Lung microvascular endothelial cell (primary cell): ENCODE measurements around the gene ZFP3. TPM values are rescaled to one million over a fixed set of nuclear protein-coding genes. Genes with fewer than 3 reads are reported as not detected.
A peak's percentile ranks its signal among the peaks of the same experiment; 100 is the strongest.
"Not testable (repeated sequence)": the region's sequence is repeated elsewhere in the genome, so short reads cannot be mapped to it uniquely, and the experiment has no call there.

Experiments
- DNase-seq, 2 donors: peaks; one replicate each; pipeline versions ENCODE4 v3.0.0 to v3.0.0-alpha.2; 2010; ENCODE audit warnings: low read depth in 2 of 2
- total RNA-seq: library from RNA; depleted of rRNA; stranded (reverse); fragments of >200 nt; gene quantifications from 2 replicates; pipeline ENCODE4 v1.2.1, GENCODE V29; 2014

ZFP3 gene
- total RNA-seq, 1 donor from 2014 or later: 1.8 TPM

GRCh38 chr17:5124125-5124760 lies 46.0 kb downstream of the ZFP3 start:
- not testable (repeated sequence) for DNase-seq

GRCh38 chr17:5124896-5125295 lies 46.6 kb downstream of the ZFP3 start:
- DNase-seq: not testable (repeated sequence)

- no peak for DNase-seq
Observed at GRCh38 chr17:5126719-5127488, 48.6 kb downstream of the ZFP3 start.

GRCh38 chr17:5127910-5128309 lies 49.6 kb downstream of the ZFP3 start:
- DNase-seq: no peak

- not testable (repeated sequence) for DNase-seq
Observed at GRCh38 chr17:5128387-5128786, 50.1 kb downstream of the ZFP3 start.

- DNase-seq: no peak
Observed at GRCh38 chr17:5128905-5129535, 50.8 kb downstream of the ZFP3 start.

GRCh38 chr17:5129770-5130169 lies 51.5 kb downstream of the ZFP3 start:
- DNase-seq: not testable (repeated sequence)

- not testable (repeated sequence) for DNase-seq
Observed at GRCh38 chr17:5130261-5130660, 52.0 kb downstream of the ZFP3 start.

- DNase-seq: not testable (repeated sequence)
Observed at GRCh38 chr17:5130687-5131086, 52.4 kb downstream of the ZFP3 start.

GRCh38 chr17:5131146-5131715 lies 53.0 kb downstream of the ZFP3 start:
- DNase-seq: no peak

- DNase-seq: not testable (repeated sequence)
Observed at GRCh38 chr17:5131799-5132502, 53.7 kb downstream of the ZFP3 start.

GRCh38 chr17:5132503-5133225 lies 54.4 kb downstream of the ZFP3 start:
- DNase-seq: peak in 1 of 2 donors; percentile 13

GRCh38 chr17:5133311-5133710 lies 55.0 kb downstream of the ZFP3 start:
- no peak for DNase-seq

GRCh38 chr17:5133961-5134360 lies 55.7 kb downstream of the ZFP3 start:
- DNase-seq: not testable (repeated sequence)

- not testable (repeated sequence) for DNase-seq
Observed at GRCh38 chr17:5134571-5134970, 56.3 kb downstream of the ZFP3 start.

- not testable (repeated sequence) for DNase-seq
Observed at GRCh38 chr17:5135131-5135712, 57.0 kb downstream of the ZFP3 start.

- no peak for DNase-seq
Observed at GRCh38 chr17:5135726-5136579, 57.7 kb downstream of the ZFP3 start.

GRCh38 chr17:5136580-5137412 lies 58.5 kb downstream of the ZFP3 start:
- not testable (repeated sequence) for DNase-seq
